Vagina (tissue), 2 donors: ENCODE measurements around the gene DCLK2. TPM values are rescaled to one million over a fixed set of nuclear protein-coding genes. Genes with fewer than 3 reads are reported as not detected.

Experiments used
- DNase-seq, 2 donors: peaks; one replicate each; pipeline ENCODE4 v3.0.0-alpha.2; 2017; ENCODE audit errors: extremely low spot score in 2 of 2
- H3K27ac ChIP-seq: fragments of 200-600 bp; sonication (generic); one replicate; pipeline ENCODE4 v1.5.1; 2019
- H3K27me3 ChIP-seq: fragments of 200-600 bp; sonication (generic); one replicate; pipeline ENCODE4 v1.5.1; 2019
- H3K36me3 ChIP-seq, 2 donors: fragments of 200-600 bp; sonication (generic); one replicate each; pipeline ENCODE4 v1.5.1; 2017 to 2019
- H3K4me1 ChIP-seq: fragments of 200-600 bp; sonication (generic); one replicate; pipeline ENCODE4 v1.5.1; 2019
- H3K4me3 ChIP-seq, 2 donors: fragments of 200-600 bp; sonication (generic); 1 replicate in 1 of 2; 2 replicates in 1 of 2; pipeline ENCODE4 v1.5.1; 2016 to 2019
- H3K9me3 ChIP-seq: fragments of 200-600 bp; sonication (generic); one replicate; pipeline ENCODE4 v1.5.1; 2019
- POLR2A ChIP-seq, 2 donors: fragments of 450-650 bp; IDR thresholded peaks; one replicate each; pipeline ENCODE4 v1.6.1; 2017; ENCODE audit warnings: antibody characterized with exemption in 2 of 2, mild to moderate bottlenecking in 2 of 2, moderate library complexity in 2 of 2
- POLR2AphosphoS5 ChIP-seq, 2 donors: sonication (generic); formaldehyde crosslinking; IDR thresholded peaks; one replicate each; pipeline ENCODE4 v1.9.0; 2017; ENCODE audit warnings: antibody characterized with exemption in 2 of 2, mild to moderate bottlenecking in 2 of 2, low read depth in 1 of 2; ENCODE audit not compliant: insufficient read depth in 1 of 2
- intact Hi-C: fragments of 100-400 bp; cut with DNase I; formaldehyde crosslinking; loops from one replicate; pipeline ENCODE4 v1.15.1; 2023
- total RNA-seq: library from RNA; depleted of rRNA; stranded (reverse); fragments of >200 nt; gene quantifications from one replicate; pipeline ENCODE4 v1.2.3, GENCODE V29; 2016
- TF ChIP-seq, protein P1 (sequence below), 3 experiments: fragments of 450-650 bp in 2 of 3; fragments of 200-600 bp in 1 of 3; sonication (generic) in 1 of 3; IDR thresholded peaks; one replicate each; pipeline ENCODE4 v1.5.1; 2017 to 2019; ENCODE audit warnings: antibody characterized with exemption in 3 of 3, mild to moderate bottlenecking in 2 of 3, moderate library complexity in 2 of 3

DCLK2 gene
- total RNA-seq, 1 donor from 2014 or later = 5.9 TPM

- intact Hi-C loops = no loop called here
- Histone ChIP-seq H3K27me3 (no peaks in the 10 kb centered on the region), H3K27ac (no peak overlapping the region), H3K9me3 (no peaks in the 10 kb centered on the region), H3K4me1 (no peaks in the 10 kb centered on the region), H3K4me3 (no peak overlapping the region), H3K36me3 (no peaks in the 10 kb centered on the region)
- TF ChIP-seq POLR2AphosphoS5 (IDR thresholded peaks at IDR 0.05; ENCODE audit: insufficient read depth in 1 of 2, low read depth in 1 of 2) = no peak
- TF ChIP-seq POLR2A (IDR thresholded peaks at IDR 0.05) = no peak
- TF ChIP-seq, protein P1, sequence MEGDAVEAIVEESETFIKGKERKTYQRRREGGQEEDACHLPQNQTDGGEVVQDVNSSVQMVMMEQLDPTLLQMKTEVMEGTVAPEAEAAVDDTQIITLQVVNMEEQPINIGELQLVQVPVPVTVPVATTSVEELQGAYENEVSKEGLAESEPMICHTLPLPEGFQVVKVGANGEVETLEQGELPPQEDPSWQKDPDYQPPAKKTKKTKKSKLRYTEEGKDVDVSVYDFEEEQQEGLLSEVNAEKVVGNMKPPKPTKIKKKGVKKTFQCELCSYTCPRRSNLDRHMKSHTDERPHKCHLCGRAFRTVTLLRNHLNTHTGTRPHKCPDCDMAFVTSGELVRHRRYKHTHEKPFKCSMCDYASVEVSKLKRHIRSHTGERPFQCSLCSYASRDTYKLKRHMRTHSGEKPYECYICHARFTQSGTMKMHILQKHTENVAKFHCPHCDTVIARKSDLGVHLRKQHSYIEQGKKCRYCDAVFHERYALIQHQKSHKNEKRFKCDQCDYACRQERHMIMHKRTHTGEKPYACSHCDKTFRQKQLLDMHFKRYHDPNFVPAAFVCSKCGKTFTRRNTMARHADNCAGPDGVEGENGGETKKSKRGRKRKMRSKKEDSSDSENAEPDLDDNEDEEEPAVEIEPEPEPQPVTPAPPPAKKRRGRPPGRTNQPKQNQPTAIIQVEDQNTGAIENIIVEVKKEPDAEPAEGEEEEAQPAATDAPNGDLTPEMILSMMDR (IDR thresholded peaks at IDR 0.05) = no peak
- DNase-seq = no peak
Observed at GRCh38 chr4:150119492-150119891, 41.2 kb downstream of the DCLK2 start.

DNA sequence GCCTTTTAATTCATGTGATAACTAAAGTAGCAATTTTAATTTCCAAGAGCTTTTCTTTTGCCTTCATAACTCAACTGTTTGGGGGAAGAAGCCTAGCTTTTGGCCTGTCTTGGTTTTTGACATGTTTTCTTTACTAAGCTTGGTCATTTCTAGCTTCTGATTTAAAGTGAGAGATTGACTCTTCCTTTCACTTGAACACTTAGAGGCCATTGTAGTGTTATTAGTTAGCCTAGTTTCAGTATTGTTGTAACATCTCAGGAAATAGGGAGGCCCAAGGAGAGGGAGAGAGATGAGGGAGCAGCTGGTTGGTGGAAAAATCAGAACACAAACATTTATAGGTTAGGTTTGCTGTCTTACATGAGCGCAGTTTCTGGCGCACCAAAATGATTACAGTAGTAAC is 44.8 kb downstream of the DCLK2 start:
- H3K4me3 ChIP-seq = no peak overlapping the region
- no peak overlapping the region for H3K27ac ChIP-seq
- H3K9me3 ChIP-seq = no peaks in the 10 kb centered on the region
- H3K27me3 ChIP-seq = no peaks in the 10 kb centered on the region
- H3K36me3 ChIP-seq = no peaks in the 10 kb centered on the region
- intact Hi-C loops = no loop called here
- no peak for TF ChIP-seq POLR2AphosphoS5 (IDR thresholded peaks at IDR 0.05; ENCODE audit: insufficient read depth in 1 of 2, low read depth in 1 of 2)
- DNase-seq = no peak
- no peaks in the 10 kb centered on the region for H3K4me1 ChIP-seq

DNA sequence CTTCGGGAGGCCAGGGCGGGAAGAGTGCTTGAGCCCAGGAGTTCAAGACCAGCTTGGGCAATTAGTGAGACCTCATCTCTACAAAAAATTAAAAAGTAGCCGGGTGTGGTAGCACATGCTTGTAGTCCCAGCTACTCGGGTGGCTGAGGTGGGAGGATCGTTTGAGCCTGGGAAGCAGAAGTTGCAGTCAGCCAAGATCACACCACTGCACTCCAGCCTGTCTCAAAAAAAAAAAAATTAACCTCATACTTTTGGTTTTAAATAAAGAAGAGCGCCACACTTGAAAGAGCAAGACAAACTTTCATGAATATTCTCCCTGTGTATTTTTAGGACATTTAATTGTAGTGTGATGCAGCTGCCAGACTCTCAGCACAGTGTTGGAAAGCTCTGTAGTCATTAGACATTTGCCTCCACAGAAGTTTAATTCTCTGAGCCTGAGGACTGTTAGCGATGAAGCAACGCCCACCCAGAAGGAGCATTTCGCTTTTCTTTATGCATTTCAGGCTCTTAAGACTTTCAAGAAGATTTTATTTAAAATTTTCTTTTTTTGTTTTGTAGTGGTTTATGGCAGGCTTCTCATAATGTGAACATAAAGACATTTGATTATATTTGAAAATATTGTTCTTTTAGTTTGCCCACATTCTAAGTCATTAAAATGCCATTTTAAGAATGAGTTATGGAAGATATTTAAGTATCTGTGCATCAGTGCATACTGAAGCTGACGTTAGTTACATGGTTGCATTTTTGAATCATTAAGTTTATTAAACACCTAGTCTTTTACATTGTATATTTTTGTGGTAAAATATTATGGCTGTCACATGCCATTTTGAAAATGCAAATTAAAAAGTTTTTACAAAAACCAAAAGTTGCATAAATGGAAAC is 45.8 kb downstream of the DCLK2 start:
- Histone ChIP-seq H3K4me1 (no peaks in the 10 kb centered on the region), H3K9me3 (no peaks in the 10 kb centered on the region), H3K27me3 (no peaks in the 10 kb centered on the region), H3K27ac (no peak overlapping the region), H3K4me3 (no peak overlapping the region), H3K36me3 (no peaks in the 10 kb centered on the region)
- TF ChIP-seq POLR2A (IDR thresholded peaks at IDR 0.05) (no peak), POLR2AphosphoS5 (IDR thresholded peaks at IDR 0.05; ENCODE audit: insufficient read depth in 1 of 2, low read depth in 1 of 2) (no peak)
- TF ChIP-seq, protein P1 (IDR thresholded peaks at IDR 0.05) = no peak
- intact Hi-C loops = no loop called here
- no peak for DNase-seq

DNA sequence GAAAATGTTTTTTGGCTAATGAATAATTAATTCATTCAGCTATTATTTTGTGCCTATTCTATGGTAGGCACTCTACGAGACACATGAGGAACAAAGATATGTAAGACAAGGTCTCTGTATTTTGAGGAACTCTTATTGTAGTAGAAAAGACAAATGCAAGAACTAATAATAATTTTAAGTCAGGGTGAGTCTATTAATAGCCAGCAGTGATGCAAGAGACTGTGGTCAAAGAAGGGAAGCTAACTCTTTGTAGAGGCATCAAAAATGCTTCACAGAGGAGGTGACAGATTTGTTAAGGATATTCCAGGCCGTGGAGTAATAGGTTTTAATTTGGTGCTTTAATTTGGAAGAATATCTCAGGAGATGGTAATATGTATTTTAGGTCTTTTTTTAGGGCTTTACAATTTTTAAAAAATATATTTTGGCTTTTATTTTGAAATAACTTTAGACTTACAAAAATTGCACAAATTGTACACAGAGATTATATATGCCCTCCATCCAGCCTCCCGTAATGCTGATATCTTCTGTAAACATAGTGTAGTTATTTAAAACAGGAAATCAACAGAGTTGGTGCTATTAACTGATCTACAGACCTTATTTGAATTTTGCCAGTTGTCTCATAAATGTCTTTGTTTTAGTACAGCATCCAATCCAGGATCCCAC is 48.1 kb downstream of the DCLK2 start:
- H3K27me3 ChIP-seq = no peaks in the 10 kb centered on the region
- H3K9me3 ChIP-seq = no peaks in the 10 kb centered on the region
- intact Hi-C loops = no loop called here
- no peak for TF ChIP-seq POLR2AphosphoS5 (IDR thresholded peaks at IDR 0.05; ENCODE audit: insufficient read depth in 1 of 2, low read depth in 1 of 2)
- TF ChIP-seq POLR2A (IDR thresholded peaks at IDR 0.05) = no peak
- TF ChIP-seq, protein P1 (IDR thresholded peaks at IDR 0.05) = no peak
- DNase-seq = no peak
- H3K27ac ChIP-seq = no peak overlapping the region
- H3K4me3 ChIP-seq = no peak overlapping the region
- H3K36me3 ChIP-seq = no peaks in the 10 kb centered on the region
- H3K4me1 ChIP-seq = no peaks in the 10 kb centered on the region

DNA sequence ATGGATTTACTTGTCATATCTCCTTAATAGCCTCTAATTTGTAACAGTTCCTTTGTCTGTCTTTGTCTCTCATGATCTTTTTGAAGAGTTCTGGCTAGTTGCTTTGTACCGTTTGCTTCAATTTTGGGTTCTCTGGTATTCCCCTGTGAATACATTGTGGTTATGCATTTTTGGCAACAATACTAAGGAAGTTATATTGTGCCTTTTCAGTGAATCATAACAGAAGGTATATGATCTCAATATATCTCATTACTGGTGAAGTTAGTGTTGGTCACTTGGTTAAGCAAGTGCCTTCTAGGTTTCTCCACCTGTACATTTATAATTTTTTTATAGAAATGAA is 48.6 kb downstream of the DCLK2 start:
- H3K36me3 ChIP-seq = no peaks in the 10 kb centered on the region
- H3K9me3 ChIP-seq = no peaks in the 10 kb centered on the region
- intact Hi-C loops = no loop called here
- no peak overlapping the region for H3K27ac ChIP-seq
- no peak overlapping the region for H3K4me3 ChIP-seq
- no peak for DNase-seq
- H3K4me1 ChIP-seq = no peaks in the 10 kb centered on the region
- TF ChIP-seq, protein P1 (IDR thresholded peaks at IDR 0.05) = no peak
- TF ChIP-seq POLR2AphosphoS5 (IDR thresholded peaks at IDR 0.05; ENCODE audit: insufficient read depth in 1 of 2, low read depth in 1 of 2) (no peak), POLR2A (IDR thresholded peaks at IDR 0.05) (no peak)
- no peaks in the 10 kb centered on the region for H3K27me3 ChIP-seq
